Measurements from ENCODE around the gene SBF2.

Gene SBF2

DNA sequence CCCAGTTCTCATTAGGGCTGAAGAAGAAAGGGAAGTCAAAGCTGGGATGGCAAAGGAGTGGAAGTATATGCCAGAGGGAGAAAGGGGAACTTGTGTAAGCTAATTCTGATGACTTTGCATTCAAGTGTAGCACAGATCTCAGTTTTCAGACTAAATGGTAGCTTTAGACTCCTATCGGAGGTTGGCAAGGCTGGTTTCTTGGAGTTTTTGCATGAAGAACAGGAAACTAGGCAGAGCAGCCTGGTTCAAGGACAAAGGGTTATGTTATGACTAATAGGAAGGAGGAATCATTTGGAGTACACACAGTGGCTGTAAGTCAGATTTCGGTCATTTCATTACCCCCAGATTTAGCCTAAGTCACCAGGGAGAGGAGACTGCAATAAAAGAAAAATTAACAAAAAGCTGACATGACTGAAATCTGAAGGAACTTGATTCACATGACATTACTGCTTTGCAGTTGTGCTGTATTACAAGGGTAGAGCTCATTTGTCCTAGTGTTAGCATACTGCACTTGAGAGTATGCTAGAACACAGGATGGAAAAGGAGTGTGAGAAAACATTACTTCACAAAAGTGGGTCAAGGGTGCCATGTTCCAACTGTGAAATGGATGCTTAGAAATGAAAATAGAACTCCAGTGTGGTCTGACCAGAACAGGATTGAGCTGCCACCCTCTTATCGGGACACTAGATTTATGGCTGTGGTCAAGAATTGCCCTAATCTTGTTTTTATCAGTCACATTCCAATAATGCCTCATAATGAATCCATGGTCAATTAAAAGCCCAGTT, 34.5 kb upstream of the SBF2 start:
- TF ChIP-seq, protein P1, sequence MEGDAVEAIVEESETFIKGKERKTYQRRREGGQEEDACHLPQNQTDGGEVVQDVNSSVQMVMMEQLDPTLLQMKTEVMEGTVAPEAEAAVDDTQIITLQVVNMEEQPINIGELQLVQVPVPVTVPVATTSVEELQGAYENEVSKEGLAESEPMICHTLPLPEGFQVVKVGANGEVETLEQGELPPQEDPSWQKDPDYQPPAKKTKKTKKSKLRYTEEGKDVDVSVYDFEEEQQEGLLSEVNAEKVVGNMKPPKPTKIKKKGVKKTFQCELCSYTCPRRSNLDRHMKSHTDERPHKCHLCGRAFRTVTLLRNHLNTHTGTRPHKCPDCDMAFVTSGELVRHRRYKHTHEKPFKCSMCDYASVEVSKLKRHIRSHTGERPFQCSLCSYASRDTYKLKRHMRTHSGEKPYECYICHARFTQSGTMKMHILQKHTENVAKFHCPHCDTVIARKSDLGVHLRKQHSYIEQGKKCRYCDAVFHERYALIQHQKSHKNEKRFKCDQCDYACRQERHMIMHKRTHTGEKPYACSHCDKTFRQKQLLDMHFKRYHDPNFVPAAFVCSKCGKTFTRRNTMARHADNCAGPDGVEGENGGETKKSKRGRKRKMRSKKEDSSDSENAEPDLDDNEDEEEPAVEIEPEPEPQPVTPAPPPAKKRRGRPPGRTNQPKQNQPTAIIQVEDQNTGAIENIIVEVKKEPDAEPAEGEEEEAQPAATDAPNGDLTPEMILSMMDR (IDR thresholded peaks at IDR 0.05; ENCODE audit: low read depth, low read length), result no peak
- H3K4me3 ChIP-seq (ENCODE audit: low read depth, low read length), result no peak overlapping the region

DNA sequence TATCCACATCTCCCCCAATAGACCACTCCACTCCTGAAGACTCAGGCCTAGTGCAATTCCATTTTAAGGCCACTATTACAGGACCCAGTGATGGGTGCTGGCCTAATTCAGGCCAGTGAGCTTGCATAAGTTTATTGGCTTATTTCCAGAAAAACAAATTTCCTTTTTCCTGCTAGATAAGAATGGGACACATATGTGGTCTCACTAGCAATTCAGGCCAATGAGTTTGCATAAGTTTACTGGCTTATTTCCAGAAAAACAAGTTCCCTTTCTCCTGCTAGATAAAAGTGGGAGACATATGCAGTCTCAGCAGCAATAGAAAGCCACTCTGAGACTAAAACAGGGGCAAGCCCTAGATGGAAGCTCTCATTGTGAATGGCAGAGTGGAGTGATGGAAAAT, 33.2 kb upstream of the SBF2 start:
- TF ChIP-seq, protein P1 (IDR thresholded peaks at IDR 0.05; ENCODE audit: low read depth, low read length), result no peak
- no peak overlapping the region for H3K4me3 ChIP-seq (ENCODE audit: low read depth, low read length)

DNA sequence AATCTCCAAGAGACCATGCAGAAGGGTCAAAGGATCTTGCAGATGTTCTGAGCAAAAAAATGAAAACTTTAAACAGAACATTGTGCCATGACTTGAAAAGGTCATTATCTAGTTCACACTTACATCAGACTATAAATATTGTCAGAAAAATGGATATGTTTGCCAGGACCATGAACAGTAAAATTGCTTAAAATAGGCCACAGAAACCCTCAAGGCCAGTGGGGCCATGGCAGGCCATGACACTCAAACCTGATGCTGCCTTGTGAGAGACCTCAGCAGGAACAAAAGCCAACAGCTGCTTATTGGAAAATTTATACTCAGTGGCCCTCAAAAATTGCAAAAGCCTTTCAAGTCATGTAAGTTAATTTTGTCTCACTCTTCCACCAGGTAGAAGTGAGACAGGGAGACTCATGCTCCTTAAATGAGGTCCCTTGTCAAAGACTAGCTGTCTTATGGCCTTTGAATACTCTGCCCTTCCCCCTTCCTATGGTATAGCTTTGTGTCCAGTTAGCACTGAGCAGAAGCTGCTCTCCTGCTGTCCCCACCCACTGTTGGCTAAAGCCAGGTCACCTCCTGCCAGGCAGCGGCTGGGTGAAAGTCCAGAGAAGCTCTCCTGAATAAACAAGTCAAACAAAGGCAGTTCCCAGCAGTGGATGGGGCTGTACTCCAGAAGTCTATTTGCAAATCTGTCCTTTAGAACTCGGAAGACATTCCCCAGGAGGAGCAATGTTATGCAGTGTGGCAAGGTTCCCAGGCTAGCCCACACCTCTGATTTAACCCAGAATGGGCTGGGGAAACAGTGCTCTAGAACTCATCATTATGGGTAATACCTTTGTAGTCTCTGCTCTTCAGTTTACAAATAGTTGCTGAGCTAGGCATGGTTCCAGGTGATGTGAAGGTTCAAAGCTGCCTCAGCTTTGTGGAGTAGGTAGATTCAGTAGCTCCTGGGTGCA, 32.3 kb upstream of the SBF2 start:
- H3K4me3 ChIP-seq (ENCODE audit: low read depth, low read length), result no peak overlapping the region
- TF ChIP-seq, protein P1 (IDR thresholded peaks at IDR 0.05; ENCODE audit: low read depth, low read length), result no peak

DNA sequence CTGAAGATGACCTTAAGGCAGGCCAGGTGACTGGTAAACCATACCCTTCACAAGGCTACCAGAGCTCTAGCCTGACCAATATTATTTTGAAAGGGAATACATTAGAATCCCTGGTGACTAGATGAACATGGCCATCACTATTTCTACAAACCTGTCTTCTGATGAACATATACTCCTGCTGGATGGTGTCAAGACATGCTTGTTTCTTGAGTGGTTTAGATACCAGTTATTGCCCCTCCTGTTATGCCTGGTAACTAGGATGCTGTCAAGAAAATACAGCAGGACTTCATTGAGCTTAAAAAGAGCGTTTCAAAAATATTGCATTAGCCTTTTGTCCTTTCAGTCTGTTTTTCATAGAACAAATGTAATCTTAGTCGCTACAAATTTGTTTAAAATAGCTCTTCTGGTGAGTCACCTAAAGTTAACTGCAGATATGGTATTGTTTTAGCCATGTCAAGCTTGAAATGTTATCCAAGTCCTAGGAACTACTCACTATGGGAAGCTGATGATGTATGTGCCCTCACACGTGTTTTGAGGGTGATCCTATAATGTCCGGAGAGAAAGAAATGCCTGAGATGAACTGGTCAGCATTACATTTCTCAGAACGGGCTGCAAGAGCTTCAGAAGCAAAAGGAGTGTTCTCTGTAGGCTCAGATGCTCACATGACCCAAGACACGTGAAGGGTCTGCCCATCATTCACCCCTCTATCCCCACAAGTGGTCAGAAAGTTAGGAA, 31.4 kb upstream of the SBF2 start:
- H3K4me3 ChIP-seq (ENCODE audit: low read depth, low read length), result no peak overlapping the region
- TF ChIP-seq, protein P1 (IDR thresholded peaks at IDR 0.05; ENCODE audit: low read depth, low read length), result no peak

DNA sequence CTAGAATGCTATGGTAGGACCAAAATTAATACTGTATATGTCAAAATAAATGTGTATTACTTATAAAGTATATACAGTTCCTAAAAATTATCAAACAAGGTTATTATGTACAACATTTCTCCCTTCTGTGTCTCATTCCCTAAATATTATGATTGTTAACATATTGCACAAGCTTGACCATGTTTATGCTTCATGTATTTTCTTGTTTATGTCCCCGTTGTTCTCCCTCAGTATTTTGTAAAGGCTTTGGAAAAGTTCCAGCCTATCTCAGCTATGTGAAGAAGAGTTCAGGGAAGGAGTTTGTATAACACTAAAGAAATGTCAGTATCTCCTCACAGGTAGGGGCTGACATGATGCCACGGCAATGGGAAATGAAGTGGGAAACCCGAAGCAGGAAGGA, 30.5 kb upstream of the SBF2 start:
- TF ChIP-seq, protein P1 (IDR thresholded peaks at IDR 0.05; ENCODE audit: low read depth, low read length), result no peak
- H3K4me3 ChIP-seq (ENCODE audit: low read depth, low read length), result no peak overlapping the region

DNA sequence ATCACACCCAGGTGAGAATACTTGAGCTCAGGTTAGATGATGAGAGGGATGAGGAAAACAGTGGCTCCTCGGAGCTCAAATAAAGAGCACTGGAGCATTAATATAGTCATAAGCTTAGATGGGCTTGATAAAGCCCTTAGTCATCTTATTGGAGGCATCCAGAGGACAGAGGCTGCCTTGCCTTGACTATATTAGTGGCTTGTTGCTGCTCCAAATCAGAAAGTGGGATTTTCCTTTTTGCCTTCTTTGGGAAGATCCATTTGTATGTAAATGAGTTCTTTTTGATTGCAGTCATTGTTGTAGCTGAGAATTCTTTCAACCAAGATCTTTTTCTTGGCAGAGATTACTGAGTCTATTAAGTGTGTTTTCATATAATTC, 29.8 kb upstream of the SBF2 start:
- TF ChIP-seq, protein P1 (IDR thresholded peaks at IDR 0.05; ENCODE audit: low read depth, low read length), result no peak
- H3K4me3 ChIP-seq (ENCODE audit: low read depth, low read length), result no peak overlapping the region

Measured in WI38 (cell line).